NCI-H2196 (cell line): ENCODE results near the gene OR51I1.

ENCODE experiments used
- DNase-seq: peaks from one replicate; lab custom pipeline; 2025; ENCODE audit not compliant: unreplicated experiment; lab: John Stamatoyannopoulos, UW

OR51I1 gene

GRCh38 chr11:5441414-5441813 lies at the start of gene OR51I1:
Gene OR51I1, minus strand, starts transcription at chr11:5441514. Its CDS starts 0 bp downstream, at chr11:5441514.
- no peak for DNase-seq

- no peak for DNase-seq
Measured at GRCh38 chr11:5489576-5490357, 48.5 kb upstream of the OR51I1 start.

- DNase-seq = no peak
Measured at GRCh38 chr11:5488798-5489399, 47.6 kb upstream of the OR51I1 start.

- no peak for DNase-seq
Measured at GRCh38 chr11:5488385-5488784, 47.1 kb upstream of the OR51I1 start, which contains the start of gene OR52D1. Gene OR52D1, plus strand, starts transcription at chr11:5488685. Its CDS starts 22 bp downstream, at chr11:5488707.

GRCh38 chr11:5486421-5486820 lies 45.1 kb upstream of the OR51I1 start:
- DNase-seq = no peak

GRCh38 chr11:5486003-5486402 lies 44.7 kb upstream of the OR51I1 start:
- no peak for DNase-seq

GRCh38 chr11:5476186-5476819 lies 35.0 kb upstream of the OR51I1 start:
- DNase-seq = peak; percentile 33

- no peak for DNase-seq
Measured at GRCh38 chr11:5473921-5474320, 32.6 kb upstream of the OR51I1 start.

GRCh38 chr11:5467527-5467926 lies 26.2 kb upstream of the OR51I1 start:
- no peak for DNase-seq

GRCh38 chr11:5460983-5461621 lies 19.8 kb upstream of the OR51I1 start:
- no peak for DNase-seq

GRCh38 chr11:5449432-5449831 lies 8.1 kb upstream of the OR51I1 start:
- no peak for DNase-seq

- DNase-seq = no peak
Measured at GRCh38 chr11:5449023-5449422, 7.7 kb upstream of the OR51I1 start, which contains the start of gene OR51I2. Gene OR51I2, plus strand, starts transcription at chr11:5449323. Its CDS starts 4,166 bp downstream, at chr11:5453489.

- no peak for DNase-seq
Measured at GRCh38 chr11:5443835-5444393, 2.6 kb upstream of the OR51I1 start.

GRCh38 chr11:5423131-5423530 lies 18.2 kb downstream of the OR51I1 start:
- DNase-seq = no peak

GRCh38 chr11:5421811-5422210 lies 19.5 kb downstream of the OR51I1 start, which contains the start of gene OR51Q1:
Gene OR51Q1, plus strand, starts transcription at chr11:5422111. Its CDS starts 90 bp downstream, at chr11:5422201.
- no peak for DNase-seq

- DNase-seq = no peak
Measured at GRCh38 chr11:5420993-5421392, 20.3 kb downstream of the OR51I1 start.

- DNase-seq = no peak
Measured at GRCh38 chr11:5405173-5405572, 36.1 kb downstream of the OR51I1 start.

- DNase-seq = no peak
Measured at GRCh38 chr11:5398936-5399335, 42.4 kb downstream of the OR51I1 start.

GRCh38 chr11:5394091-5394490 lies 47.2 kb downstream of the OR51I1 start:
- DNase-seq = no peak
